HUES48 (cell line): ENCODE measurements around the gene AOAH.

ENCODE experiments used
- H3K27ac ChIP-seq: one replicate; pipeline ENCODE4 v1.7.0; 2013; ENCODE audit warnings: low read depth, low read length, inconsistent platforms
- H3K27me3 ChIP-seq: 2 replicates; pipeline ENCODE4 v1.6.1; 2013; ENCODE audit warnings: mild to moderate bottlenecking, low read length; ENCODE audit not compliant: control insufficient read depth, insufficient read depth
- H3K36me3 ChIP-seq: 2 replicates; pipeline ENCODE4 v1.6.1; 2013; ENCODE audit warnings: low read length; ENCODE audit not compliant: control insufficient read depth, insufficient read depth
- H3K4me1 ChIP-seq: 2 replicates; pipeline ENCODE4 v1.6.1; 2013; ENCODE audit warnings: mild to moderate bottlenecking, low read length; ENCODE audit not compliant: control insufficient read depth, insufficient read depth
- H3K4me3 ChIP-seq: 2 replicates; pipeline ENCODE4 v1.5.1; 2013; ENCODE audit warnings: mild to moderate bottlenecking, low read depth, low read length
- H3K9ac ChIP-seq: 2 replicates; pipeline ENCODE4 v1.6.1; 2013; ENCODE audit warnings: mild to moderate bottlenecking, low read depth, low read length, moderate library complexity
- H3K9me3 ChIP-seq: 2 replicates; pipeline ENCODE4 v1.6.1; 2013; ENCODE audit warnings: low read length; ENCODE audit not compliant: control insufficient read depth, insufficient read depth

Gene AOAH

DNA sequence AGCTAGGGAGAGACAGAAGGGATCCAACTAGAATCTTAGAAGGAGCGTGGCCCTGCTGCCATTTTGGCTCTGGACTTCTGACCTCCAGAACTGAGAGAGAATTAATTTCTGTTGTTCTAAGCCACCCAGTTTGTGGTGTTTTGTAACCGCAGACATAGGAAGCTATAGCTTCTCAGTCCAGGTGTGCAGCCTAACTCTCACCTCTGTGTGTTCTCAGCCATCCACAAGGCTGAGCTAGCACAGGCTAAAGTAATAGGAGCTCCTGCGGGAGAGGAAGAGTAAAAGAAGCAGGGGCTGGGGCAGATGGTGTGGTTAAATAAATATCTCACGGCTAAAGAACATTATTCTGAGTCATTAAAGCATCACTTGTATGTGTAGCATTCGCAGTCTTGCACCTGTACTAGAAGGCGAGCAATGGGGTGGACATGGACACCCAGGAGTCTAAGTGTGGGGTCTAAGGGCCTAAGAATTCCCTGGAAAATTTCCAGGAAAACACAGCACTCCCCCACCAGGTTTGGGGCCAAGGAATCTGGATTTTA is 94.1 kb downstream of the AOAH start:
- no peaks in the 10 kb centered on the region for H3K36me3 ChIP-seq
- no peaks in the 10 kb centered on the region for H3K9me3 ChIP-seq
- H3K4me1 ChIP-seq, result peaks cover 15% of the 10 kb centered on the region
- no peak overlapping the region for H3K27ac ChIP-seq
- no peak overlapping the region for H3K4me3 ChIP-seq
- no peaks in the 10 kb centered on the region for H3K27me3 ChIP-seq
- no peak overlapping the region for H3K9ac ChIP-seq

DNA sequence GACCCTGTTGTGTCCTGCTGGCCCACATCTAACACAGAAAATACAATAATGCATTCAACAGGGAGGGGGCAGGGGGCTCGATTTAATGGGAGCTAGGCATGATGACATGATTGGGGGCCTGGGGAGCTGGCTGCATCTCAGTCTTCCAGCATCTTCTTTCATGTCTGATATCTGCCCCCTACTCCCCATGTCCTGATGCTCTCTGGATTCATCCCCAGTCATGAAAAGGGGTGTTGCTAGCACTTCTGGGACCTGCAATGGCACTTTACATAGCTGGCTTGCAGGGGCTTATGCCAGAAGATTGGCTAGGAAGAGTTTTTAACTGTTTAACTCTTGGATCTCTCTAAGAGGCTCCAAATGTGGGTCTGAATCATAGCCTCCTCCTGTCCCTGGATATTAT is 94.9 kb downstream of the AOAH start:
- H3K4me1 ChIP-seq, result peaks cover 15% of the 10 kb centered on the region
- no peak overlapping the region for H3K27ac ChIP-seq
- no peak overlapping the region for H3K9ac ChIP-seq
- no peak overlapping the region for H3K4me3 ChIP-seq
- H3K27me3 ChIP-seq, result no peaks in the 10 kb centered on the region
- no peaks in the 10 kb centered on the region for H3K36me3 ChIP-seq
- H3K9me3 ChIP-seq, result no peaks in the 10 kb centered on the region

- H3K4me3 ChIP-seq, result no peak overlapping the region
- no peak overlapping the region for H3K27ac ChIP-seq
- no peaks in the 10 kb centered on the region for H3K27me3 ChIP-seq
- no peaks in the 10 kb centered on the region for H3K36me3 ChIP-seq
- H3K9me3 ChIP-seq, result no peaks in the 10 kb centered on the region
- peaks cover 3% of the 10 kb centered on the region; the same call in 1 of the 2 replicates for H3K4me1 ChIP-seq
- H3K9ac ChIP-seq, result no peak overlapping the region
Observed at GRCh38 chr7:36627836-36628235, 96.5 kb downstream of the AOAH start.

- Histone ChIP-seq H3K4me3 (no peak overlapping the region), H3K4me1 (no peaks in the 10 kb centered on the region), H3K27ac (no peak overlapping the region), H3K36me3 (no peaks in the 10 kb centered on the region), H3K27me3 (no peaks in the 10 kb centered on the region), H3K9me3 (no peaks in the 10 kb centered on the region), H3K9ac (no peak overlapping the region)
Observed at GRCh38 chr7:36626111-36626510, 98.2 kb downstream of the AOAH start.

DNA sequence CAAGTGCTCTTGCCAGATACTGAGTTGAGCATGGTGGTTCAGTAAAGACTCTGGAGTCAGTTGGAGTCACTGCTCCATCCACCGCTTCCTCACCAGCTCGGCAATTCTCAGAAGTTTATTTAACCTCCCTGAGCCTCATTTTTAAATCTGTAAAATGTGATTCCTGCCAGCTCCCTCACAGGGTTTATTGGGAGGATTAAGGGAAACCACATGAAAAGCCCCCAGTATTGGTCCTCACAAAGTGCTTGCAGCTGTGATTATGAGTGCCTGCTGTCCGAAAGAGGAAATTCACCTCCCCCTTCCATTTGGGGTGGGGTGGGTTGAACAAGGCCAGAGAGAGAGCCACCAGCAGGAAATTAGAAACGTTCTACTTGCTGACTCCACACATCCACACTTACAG is 99.0 kb downstream of the AOAH start:
- Histone ChIP-seq H3K9ac (no peak overlapping the region), H3K27me3 (no peaks in the 10 kb centered on the region)

DNA sequence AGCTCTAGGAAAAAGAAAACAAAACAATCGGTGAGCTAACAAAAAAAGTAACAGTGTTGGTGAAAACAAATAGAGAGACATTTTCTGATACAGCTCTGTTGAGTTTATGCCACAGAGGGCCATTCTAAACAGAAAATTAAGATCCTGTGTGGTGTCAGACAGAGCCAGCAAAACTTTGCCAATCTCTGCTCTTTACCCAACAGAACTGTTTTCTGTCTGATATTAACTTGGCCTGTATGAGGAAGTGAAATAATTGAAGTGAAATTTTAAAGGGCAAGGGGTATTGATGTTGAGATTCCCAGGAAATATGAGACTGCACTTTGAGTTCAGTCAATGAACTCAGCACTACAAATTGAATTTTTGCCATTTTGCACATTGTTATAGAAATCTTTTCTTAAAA is 101.0 kb downstream of the AOAH start:
- H3K9ac ChIP-seq, result no peak overlapping the region
- no peak overlapping the region for H3K4me3 ChIP-seq
- H3K27me3 ChIP-seq, result no peaks in the 10 kb centered on the region
- H3K27ac ChIP-seq, result no peak overlapping the region
- H3K9me3 ChIP-seq, result no peaks in the 10 kb centered on the region
- H3K36me3 ChIP-seq, result no peaks in the 10 kb centered on the region
- no peaks in the 10 kb centered on the region for H3K4me1 ChIP-seq

More for the DNA sequence above, 99.0 kb downstream of the AOAH start:
- Histone ChIP-seq H3K27ac (no peak overlapping the region), H3K9me3 (no peaks in the 10 kb centered on the region), H3K36me3 (no peaks in the 10 kb centered on the region), H3K4me1 (no peaks in the 10 kb centered on the region), H3K4me3 (no peak overlapping the region)

DNA sequence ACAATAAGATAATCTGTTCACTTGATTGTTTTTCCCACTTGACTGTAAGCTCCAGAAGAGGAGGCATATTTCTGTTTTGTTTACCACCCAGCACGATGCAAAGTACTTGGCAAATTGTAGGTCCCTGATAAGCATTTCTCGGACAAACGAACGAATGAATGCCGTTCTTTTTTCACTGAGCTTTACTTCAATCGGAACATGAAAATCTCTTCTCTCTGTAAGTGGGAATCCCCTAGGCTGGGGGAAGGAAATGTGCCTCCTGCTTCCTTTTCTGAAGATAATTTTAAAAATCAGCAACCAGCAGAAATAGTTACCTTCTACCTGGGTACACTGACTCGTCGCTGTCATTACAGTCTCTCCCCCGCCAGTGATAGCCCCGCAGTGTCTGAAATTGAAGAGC is 102.9 kb downstream of the AOAH start:
- Histone ChIP-seq H3K4me3 (no peak overlapping the region), H3K4me1 (peaks cover 2% of the 10 kb centered on the region), H3K9me3 (no peaks in the 10 kb centered on the region), H3K27me3 (no peaks in the 10 kb centered on the region), H3K9ac (no peak overlapping the region), H3K36me3 (no peaks in the 10 kb centered on the region), H3K27ac (no peak overlapping the region)

DNA sequence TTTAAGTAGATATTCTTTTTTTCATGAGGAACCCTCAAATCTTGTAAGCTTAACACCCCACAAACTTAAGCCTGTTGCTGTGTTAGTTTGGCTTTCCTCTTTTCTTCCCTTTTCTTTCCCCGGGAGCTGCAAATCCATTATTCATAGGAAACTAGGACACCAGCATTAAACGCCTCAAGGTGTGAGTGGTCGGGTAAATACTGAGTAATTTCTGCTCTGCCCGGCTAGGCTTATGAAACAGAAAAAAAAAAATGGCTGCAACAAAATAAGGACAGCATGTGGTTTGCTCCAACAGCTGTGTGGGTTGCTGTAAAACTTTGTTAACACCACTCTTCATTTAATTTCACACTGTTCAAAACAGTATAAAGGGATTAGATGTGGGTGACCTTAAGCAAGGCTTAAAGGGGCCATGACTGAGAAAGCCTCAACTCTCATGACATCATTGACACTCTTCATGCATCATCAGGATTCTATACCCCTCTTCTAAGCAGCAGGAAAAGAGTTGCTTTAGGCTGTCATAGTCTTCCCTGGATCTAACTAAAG is 104.1 kb downstream of the AOAH start:
- Histone ChIP-seq H3K36me3 (no peaks in the 10 kb centered on the region), H3K9me3 (no peaks in the 10 kb centered on the region), H3K9ac (no peak overlapping the region), H3K4me3 (no peak overlapping the region), H3K4me1 (peaks cover 12% of the 10 kb centered on the region), H3K27ac (no peak overlapping the region), H3K27me3 (no peaks in the 10 kb centered on the region)

GRCh38 chr7:36617408-36617807 is 106.9 kb downstream of the AOAH start:
- H3K36me3 ChIP-seq, result no peaks in the 10 kb centered on the region
- H3K4me3 ChIP-seq, result no peak overlapping the region
- no peak overlapping the region for H3K27ac ChIP-seq
- H3K9ac ChIP-seq, result no peak overlapping the region
- peaks cover 12% of the 10 kb centered on the region for H3K4me1 ChIP-seq
- H3K27me3 ChIP-seq, result no peaks in the 10 kb centered on the region
- no peaks in the 10 kb centered on the region for H3K9me3 ChIP-seq

GRCh38 chr7:36615852-36616540 is 108.3 kb downstream of the AOAH start:
- Histone ChIP-seq H3K27ac (no peak overlapping the region), H3K36me3 (no peaks in the 10 kb centered on the region), H3K9me3 (no peaks in the 10 kb centered on the region), H3K4me1 (peaks cover 15% of the 10 kb centered on the region), H3K27me3 (no peaks in the 10 kb centered on the region), H3K4me3 (no peak overlapping the region), H3K9ac (no peak overlapping the region)

GRCh38 chr7:36614959-36615358 is 109.3 kb downstream of the AOAH start:
- Histone ChIP-seq H3K4me1 (peaks cover 15% of the 10 kb centered on the region), H3K4me3 (no peak overlapping the region), H3K9me3 (no peaks in the 10 kb centered on the region), H3K27ac (no peak overlapping the region), H3K27me3 (no peaks in the 10 kb centered on the region), H3K36me3 (no peaks in the 10 kb centered on the region), H3K9ac (no peak overlapping the region)
